ENCODE measurements around the gene UQCRC1.

Gene UQCRC1

DNA sequence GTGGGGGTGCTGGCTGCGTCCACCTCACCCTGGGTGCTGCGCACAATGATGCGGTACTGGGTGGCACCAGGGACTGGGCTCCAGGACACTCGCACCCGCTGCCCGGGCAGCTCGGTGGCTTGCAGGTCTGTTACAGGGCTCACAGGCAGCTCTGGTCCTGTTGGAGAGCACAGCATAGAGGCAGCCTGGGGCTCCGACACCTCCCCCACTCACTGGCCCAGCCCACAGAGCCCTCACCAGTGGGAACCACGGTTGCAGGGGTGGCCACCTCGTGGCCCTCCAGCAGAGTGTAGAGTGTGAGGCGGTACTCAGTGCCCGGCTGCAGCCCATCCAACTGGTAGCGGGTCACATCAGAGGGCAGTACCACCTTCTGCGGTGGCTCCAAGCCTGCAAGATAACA, 18.0 kb downstream of the UQCRC1 start:
- no peak overlapping the region for H3K4me3 ChIP-seq (ENCODE audit: low read depth, low read length)
- DNase-seq (ENCODE audit: low read depth) = no peak
- TF ChIP-seq, protein P1, sequence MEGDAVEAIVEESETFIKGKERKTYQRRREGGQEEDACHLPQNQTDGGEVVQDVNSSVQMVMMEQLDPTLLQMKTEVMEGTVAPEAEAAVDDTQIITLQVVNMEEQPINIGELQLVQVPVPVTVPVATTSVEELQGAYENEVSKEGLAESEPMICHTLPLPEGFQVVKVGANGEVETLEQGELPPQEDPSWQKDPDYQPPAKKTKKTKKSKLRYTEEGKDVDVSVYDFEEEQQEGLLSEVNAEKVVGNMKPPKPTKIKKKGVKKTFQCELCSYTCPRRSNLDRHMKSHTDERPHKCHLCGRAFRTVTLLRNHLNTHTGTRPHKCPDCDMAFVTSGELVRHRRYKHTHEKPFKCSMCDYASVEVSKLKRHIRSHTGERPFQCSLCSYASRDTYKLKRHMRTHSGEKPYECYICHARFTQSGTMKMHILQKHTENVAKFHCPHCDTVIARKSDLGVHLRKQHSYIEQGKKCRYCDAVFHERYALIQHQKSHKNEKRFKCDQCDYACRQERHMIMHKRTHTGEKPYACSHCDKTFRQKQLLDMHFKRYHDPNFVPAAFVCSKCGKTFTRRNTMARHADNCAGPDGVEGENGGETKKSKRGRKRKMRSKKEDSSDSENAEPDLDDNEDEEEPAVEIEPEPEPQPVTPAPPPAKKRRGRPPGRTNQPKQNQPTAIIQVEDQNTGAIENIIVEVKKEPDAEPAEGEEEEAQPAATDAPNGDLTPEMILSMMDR (conservative IDR thresholded peaks at IDR 0.05; ENCODE audit: low read depth, low read length) = no peak

DNA sequence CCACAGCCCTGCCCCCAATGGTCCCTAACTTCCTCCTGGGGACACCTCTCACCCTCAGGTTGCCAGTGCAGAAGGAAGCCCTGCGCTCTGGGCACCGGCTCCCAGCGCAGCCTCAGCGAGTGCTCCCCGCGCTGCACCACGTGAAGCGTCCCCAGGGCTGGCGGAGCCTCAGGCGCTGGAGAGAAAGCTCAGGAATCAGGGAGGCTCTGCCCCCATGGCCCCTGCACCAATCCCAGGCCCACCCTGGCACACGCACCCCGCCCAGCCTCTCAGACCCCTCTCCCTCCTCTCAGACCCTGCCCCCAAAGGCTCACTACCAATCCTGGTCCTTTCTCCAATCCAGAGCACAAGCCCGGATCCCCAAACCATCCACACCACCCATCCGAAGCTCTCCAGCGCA, 21.2 kb downstream of the UQCRC1 start:
- H3K4me3 ChIP-seq (ENCODE audit: low read depth, low read length) = no peak overlapping the region
- no peak for DNase-seq (ENCODE audit: low read depth)
- TF ChIP-seq, protein P1 (conservative IDR thresholded peaks at IDR 0.05; ENCODE audit: low read depth, low read length) = no peak

DNA sequence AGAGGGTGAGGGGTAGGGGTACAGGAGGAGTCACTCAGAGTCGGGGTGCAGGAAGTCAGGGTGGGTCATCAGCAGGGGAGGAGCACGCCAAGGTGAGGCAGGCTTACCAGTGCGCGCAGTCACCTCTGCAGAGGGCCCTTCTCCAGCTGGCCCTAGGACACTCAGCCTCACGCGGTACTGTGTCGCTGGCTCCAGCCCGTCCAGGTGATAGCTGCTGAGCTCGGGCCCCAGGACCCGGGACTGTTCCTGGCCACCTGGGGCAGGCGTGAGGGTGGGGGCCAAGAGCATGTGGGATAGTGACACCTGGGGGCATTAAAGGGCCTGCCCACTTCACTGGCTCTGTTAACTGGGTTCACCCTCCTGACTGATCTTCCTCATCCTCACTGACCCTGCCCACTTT, 21.8 kb downstream of the UQCRC1 start:
- DNase-seq (ENCODE audit: low read depth) = no peak
- TF ChIP-seq, protein P1 (conservative IDR thresholded peaks at IDR 0.05; ENCODE audit: low read depth, low read length) = no peak

DNA sequence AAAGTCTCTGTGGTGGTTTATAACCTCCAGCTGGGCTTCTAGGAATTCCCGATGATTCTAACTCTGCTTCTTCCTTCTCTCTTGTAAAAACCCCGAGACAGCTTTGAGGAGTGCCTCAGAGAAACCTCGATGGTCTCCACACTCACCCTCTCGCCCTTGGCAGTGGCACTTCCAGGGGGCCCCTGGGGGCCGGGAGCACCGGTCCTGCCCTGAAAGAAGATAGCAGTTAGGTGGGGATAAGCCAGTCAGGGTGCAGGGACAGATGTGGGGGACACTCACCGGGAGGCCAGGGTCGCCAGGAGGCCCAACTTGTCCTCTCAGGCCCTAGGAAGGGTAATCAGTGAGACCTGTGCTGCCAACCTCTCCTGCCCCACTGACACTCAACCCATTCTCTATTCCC, 24.0 kb downstream of the UQCRC1 start:
- no peak for DNase-seq (ENCODE audit: low read depth)
- H3K4me3 ChIP-seq (ENCODE audit: low read depth, low read length) = no peak overlapping the region
- TF ChIP-seq, protein P1 (conservative IDR thresholded peaks at IDR 0.05; ENCODE audit: low read depth, low read length) = no peak

More for the DNA sequence above, 21.8 kb downstream of the UQCRC1 start:
- no peak overlapping the region for H3K4me3 ChIP-seq (ENCODE audit: low read depth, low read length)

DNA sequence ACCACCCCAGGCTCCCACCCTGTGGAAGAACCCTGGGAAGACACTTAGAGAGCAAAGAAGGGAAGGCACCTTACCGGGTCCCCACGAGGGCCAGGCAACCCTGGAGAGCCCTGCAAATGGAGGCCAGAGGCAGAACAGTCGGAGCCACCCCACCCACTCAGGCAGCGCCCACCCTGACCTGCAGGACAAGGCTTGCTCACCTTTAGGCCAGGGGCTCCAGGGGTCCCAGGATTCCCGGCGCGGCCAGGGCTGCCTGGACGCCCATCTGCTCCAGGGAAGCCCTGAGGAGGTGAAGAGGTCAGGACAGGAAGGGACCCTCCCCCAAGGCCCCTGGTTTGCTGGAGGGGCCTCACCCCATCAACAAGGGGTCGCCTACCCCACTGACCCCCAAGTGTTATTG, 24.6 kb downstream of the UQCRC1 start:
- H3K4me3 ChIP-seq (ENCODE audit: low read depth, low read length) = no peak overlapping the region
- DNase-seq (ENCODE audit: low read depth) = no peak
- TF ChIP-seq, protein P1 (conservative IDR thresholded peaks at IDR 0.05; ENCODE audit: low read depth, low read length) = no peak

DNA sequence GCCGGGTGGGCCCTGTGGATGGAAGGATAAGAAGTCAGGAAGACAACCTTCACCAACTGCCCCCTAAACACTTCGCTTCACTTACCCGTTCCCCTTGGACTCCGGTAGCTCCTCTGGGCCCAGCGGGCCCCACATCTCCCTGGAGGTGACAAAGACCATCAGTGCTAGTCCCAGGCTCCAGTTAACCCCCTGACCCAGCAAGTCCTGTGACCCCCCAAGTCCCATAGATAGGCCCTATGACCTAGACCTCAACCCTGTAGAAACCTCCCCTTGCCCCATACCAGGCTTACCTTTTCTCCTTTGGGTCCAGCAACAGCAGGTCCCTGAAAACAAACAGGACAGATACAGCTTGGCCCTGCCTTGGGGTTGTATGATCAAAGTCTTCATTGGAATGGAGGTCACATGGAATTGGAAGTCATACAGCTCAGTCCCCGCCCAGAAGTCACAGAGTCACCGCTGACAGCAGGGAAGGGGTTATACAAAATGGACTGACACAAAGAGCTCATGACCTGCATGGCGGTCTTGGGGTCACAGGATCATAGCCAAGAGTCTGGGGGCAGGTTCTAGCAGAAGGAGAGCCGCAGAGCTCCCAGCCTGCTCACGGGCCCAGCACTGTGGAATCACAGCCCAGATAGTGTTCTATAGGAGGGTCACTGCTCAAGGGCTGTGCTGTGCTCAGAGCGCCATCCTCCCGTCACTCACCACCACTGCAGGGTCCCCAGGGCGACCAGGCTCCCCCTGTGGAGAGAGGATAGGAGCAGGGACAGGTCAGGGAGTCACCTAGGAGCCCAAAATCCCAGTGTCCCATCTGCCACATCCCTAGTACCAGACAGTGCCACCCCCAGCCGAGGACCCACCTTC, 27.6 kb downstream of the UQCRC1 start:
- TF ChIP-seq, protein P1 (conservative IDR thresholded peaks at IDR 0.05; ENCODE audit: low read depth, low read length) = no peak
- no peak for DNase-seq (ENCODE audit: low read depth)
- H3K4me3 ChIP-seq (ENCODE audit: low read depth, low read length) = no peak overlapping the region

DNA sequence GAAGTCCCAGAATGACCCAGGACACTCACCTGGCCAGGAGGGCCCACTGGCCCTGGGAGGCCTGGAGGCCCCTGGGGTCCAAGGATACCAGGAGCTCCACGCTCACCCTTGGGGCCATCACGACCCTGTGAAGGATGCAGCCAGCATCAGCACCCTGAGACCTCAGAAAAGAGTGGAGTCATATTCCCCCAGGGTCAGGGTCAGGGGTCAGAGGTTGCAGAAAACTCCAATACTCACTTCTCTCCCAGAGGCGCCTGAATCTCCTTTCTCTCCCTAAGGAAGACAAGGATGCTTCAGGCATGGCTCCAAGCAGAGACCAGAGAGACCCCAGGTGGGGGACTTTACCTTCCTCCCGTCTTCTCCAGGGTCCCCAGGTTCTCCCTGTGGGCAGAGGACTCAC, 32.8 kb downstream of the UQCRC1 start:
- no peak for DNase-seq (ENCODE audit: low read depth)
- no peak overlapping the region for H3K4me3 ChIP-seq (ENCODE audit: low read depth, low read length)
- TF ChIP-seq, protein P1 (conservative IDR thresholded peaks at IDR 0.05; ENCODE audit: low read depth, low read length) = no peak

All from choroid plexus epithelial cell (primary cell).